Left renal cortex interstitium (tissue), 4 donors: ENCODE data around the gene USP31. TPM values are rescaled to one million over a fixed set of nuclear protein-coding genes. Genes with fewer than 3 reads are reported as not detected.

Experiments used
- DNase-seq, 4 donors: peaks; one replicate each; pipeline ENCODE4 v3.0.0-alpha.2; 2013; ENCODE audit warnings: low read depth in 4 of 4, low spot score in 2 of 4, missing footprints in 1 of 4
- polyA plus RNA-seq, 4 donors: library from polyadenylated mRNA; unstranded; fragments of 120-200 nt; gene quantifications; one replicate each; pipeline ENCODE4 v1.2.1, GENCODE V29; 2013; ENCODE audit not compliant: insufficient read length in 4 of 4

Gene USP31
- 1 to 10 TPM; 5.5 to 8.4 (median 6.7) TPM for polyA plus RNA-seq

DNA sequence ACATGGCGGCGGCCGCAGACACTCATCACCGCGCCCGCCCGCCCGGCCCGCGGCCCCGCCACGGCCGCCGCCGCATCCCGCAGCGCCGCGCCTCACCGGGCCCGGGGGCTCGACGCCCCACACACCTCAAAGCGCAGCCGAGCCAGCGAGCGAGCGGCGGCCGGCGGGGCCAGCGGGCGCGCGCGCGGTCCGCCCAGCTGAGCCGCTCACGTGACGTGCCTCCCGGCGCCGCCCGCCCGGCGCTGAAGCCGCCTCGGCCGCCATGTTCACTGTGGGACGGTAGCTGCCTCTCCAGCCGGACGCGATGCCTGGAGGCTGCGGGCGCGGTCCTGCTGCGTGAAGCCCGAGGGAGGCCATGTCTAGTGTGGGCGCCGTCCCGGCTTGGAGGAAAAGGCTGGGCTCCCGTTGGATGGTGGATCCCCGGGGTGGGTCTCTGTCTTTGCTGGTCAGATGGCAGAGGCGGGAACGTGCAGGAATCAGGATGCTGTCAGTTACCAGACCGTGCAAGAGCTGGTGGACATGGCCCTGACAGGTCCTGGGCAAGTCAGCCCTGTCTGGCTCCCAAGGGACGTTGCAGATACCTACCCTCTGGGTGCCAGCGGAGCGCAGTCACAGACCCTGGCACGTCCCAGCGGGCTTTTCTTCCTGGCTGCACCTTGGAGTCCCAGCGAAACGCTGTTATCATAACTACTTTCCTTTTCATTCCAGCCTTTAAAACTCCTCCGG, at the start of gene USP31:
Gene USP31, minus strand, starts transcription at position 186 of the 726 bp plus-strand sequence. Its CDS starts 182 bp downstream, at position 4.
- peak in 3 of 4 donors; percentile 78 to 91 (median 82) for DNase-seq

DNA sequence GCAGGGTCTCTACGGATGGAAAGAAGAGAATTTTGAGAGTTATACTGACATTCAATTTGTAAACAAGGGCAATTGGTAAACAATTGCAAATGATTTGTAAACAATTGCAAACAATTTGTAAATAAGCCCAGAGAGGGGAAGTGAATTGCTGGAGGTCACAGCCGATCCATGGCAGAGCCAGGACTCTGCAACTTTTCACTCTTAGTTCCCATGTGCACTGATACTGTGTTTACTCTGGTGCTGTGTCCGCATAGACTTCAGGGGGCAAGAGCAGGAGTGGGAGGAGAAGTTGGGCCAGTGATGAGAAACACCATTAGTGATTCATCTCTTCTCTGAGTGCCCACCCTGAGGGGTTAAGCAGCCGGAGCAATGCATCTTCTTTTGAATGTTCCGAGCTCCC, 47.3 kb upstream of the USP31 start:
- DNase-seq: no peak

GRCh38 chr16:23195366-23195978, 46.2 kb upstream of the USP31 start:
- DNase-seq: no peak

DNA sequence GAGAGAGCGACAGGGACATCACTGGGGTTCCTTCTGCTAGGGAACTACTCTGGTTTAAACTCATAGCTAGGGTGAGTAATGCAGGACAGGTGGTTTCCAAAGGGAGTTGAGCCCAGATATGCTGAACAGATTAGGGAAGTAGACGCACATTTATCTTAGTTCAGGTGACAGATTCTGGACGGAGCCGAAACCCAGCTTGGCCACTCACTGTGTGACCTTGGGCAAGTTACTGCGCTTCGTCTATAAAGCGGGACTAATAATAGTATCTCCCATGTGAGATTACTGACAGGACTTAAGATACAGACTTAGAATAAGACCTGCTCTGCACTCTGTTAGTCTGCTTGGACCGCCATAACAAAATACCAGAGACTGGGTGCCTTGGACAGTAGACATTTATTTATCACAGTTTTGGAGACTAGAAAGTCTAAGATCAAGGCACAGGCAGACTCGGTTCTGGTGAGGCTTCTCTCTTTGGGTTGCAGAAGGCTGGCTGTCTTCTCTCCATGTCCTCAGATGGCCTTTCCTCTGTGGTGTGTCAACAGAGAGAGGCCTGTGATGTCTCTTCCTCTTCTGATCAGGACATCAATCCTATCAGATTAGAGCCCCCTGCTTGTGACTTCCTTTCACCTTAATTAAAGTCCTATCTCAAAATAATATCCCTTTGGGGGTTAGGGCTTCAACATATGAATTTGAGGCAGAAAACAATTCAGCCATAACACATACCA, 45.4 kb upstream of the USP31 start:
- no peak for DNase-seq

DNA sequence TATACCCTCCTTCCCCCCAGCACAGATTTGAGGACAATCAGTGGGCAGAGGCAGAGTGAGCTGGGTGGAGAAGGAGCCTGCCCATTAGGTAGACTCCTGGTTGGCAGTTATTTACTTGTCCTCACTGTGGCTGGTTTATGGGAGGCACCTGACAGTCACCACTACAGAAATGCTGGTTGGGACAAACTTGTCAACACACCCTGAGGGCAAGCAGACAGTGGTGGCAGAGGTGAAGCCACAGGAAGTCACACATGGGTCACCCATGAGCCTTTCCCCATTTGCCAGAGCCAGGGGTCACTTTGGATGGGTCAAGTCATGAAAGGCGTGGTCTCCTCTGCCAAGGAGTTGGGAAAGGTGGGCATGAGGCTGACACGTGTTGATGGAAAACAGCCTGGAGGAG, 39.7 kb upstream of the USP31 start:
- DNase-seq: no peak

- no peak for DNase-seq
These were observed 38.1 kb upstream of the USP31 start for GRCh38 chr16:23187341-23187740.

GRCh38 chr16:23186171-23186570, 36.9 kb upstream of the USP31 start:
- no peak for DNase-seq

- no peak for DNase-seq
These were observed 36.4 kb upstream of the USP31 start for GRCh38 chr16:23185656-23186055.

DNA sequence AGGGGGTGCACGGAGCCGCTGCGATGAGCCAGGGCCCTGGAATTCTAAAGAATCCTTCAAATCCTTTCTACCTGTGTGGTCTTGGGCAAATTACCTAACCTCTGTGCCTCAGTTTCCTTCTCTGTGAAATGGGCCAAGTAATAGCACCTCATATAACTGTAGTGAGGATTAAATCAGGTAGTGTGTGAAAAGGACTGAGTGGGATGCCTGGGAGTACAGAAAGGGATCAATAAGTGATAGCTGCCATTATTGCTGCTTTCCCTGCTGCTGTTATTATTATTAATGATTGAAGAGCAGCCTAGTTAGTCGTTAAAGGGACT, 34.3 kb upstream of the USP31 start:
- no peak for DNase-seq

DNA sequence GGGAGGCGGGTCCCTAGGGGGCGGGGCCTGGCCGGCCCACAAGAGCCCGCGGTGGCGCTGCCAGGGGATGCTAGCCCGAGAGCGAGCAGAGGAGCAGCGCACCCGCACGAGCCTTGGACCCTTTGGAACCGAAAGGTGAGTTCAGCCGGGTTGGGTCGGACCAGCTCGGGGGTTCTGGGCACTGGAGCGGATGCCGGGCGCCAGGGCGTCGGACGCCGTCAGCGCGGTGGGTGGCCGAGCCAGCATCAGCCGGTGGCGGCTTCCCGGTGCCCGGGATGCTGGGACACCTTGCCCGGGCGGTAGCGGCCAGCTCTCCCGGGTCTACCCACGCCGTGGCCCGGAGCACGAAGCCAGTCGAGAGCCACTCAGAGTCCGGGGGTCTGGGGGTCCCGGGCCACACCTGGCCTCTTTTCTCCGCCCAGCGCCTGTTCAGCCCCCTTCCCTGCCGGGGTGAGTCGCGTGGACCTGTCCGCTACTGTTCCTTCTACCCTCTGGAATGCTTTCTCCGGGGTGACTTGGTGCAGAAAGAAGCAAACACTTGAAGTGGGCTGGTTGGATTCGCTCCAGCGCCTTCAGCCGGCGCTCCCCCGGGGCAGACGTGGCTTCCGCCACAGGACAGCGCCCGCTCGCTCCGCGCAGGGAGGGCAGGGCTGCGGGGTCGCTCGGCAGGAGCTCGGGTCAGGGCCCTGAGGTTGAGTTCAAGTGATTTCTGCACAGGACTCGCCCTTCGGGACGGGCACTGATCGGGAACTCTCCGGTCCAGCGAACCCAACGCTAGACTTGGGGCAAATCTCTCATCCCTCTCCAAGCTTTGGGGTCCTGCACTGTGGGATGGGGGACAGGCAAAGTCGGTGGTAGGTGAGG, 33.7 kb upstream of the USP31 start, which contains the start of gene SCNN1G:
Gene SCNN1G, plus strand, starts transcription at position 67 of the 864 bp plus-strand sequence. CDS start 3,527 bp downstream, outside the sequence.
- DNase-seq: no peak

DNA sequence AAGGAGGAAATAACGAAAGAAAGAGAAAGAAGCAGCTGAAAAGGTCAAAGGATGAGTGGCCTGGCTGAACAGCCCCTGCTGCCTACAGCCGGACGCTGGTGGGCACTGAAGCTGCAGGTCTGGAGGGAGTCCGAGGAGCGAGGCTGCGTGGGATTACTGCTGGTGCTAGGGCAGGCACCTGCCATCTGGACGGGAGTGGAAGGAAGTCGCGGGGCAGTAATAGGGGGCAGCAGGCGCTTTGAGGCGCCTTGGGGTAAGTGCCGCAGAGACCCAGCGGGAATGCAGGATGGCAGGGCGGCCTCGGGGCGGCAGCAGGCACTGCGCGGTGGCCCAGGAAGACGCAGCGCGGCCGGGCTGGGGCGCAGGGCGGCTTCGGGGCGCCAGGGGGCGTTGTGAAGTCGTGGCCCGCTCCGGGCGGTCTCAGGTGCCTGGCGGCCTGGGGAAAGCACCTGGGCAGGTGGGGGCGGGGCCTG, 33.0 kb upstream of the USP31 start:
- peak in 1 of 4 donors; percentile 59 for DNase-seq

DNA sequence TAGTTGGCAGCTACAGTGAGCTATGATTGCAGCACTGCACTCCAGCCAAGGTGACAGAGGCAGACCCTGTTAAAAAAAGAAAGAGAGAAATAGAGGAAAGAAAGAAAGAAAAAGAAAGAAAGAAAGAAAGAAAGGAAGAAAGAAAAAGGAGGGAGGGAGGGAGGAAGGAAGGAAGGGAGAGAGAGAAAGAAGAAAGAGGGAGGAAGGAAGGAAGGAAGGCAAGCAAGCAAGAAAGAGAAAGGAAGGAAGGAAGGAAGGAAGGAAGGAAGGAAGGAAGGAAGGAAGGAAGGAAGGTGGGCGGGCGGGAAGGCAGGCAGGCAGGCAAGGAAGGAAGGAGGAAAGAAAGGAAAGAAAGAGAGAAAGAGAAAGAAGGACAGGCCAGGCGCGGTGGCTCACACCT, 32.3 kb upstream of the USP31 start:
- no peak for DNase-seq

DNA sequence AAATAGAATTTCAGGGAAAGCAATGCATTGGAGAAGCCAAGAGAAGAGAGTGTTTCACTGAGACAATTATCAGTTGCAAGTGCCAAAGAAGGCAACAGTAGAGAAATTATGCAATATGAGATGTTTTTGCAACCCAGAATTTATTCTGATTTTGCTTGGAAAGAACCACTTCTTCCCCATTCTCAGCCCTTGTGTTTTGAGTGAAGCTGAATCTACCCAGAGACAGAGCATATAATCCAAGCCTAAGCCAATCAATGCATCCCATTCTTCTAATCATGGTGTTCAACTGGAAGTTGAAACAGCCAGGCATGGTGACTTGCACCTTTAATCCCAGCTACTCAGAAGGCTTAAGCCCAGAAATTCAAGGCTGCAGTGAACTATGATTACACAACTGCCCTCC, 26.4 kb upstream of the USP31 start:
- no peak for DNase-seq

DNA sequence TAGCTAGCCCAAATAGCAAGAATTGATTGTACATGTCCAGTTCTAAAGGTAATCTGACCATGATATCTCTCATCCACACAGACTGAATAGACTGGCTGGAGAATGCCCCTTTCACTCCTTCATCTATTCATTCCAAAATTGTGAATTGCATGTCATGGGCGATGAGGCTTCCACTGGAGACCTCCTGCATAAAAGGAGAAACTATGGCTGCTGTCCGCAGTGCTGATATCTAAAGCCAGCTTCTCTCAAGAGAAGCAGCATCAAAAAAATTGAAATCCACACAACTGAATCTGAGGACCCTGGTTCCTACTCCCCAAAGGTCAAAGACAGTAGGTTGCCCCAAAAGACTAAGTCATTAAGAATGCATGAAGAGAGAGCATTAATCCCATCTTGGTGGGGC, 25.4 kb upstream of the USP31 start:
- DNase-seq: no peak

- no peak for DNase-seq
These were observed 23.7 kb upstream of the USP31 start for GRCh38 chr16:23172994-23173393.

GRCh38 chr16:23172583-23172982, 23.3 kb upstream of the USP31 start:
- no peak for DNase-seq

DNA sequence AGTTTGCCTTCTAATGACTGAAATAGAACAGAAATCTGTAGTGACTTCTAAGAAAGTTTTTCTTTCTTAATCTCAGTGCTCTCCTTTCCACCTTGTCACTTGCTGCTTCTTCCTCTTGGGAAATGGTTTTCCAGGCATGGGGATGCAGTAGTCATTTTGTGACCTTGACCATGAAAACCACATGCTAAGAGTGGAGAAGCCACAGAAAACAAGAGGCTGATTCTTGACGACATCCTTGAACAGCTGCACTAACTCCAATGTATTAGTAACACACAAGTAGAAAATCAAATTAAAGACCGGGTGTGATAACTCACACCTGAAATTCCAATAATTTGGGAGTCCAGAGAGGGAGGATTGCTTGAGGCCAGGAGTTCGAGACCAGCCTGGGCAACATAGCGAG, 15.5 kb upstream of the USP31 start:
- DNase-seq: no peak

DNA sequence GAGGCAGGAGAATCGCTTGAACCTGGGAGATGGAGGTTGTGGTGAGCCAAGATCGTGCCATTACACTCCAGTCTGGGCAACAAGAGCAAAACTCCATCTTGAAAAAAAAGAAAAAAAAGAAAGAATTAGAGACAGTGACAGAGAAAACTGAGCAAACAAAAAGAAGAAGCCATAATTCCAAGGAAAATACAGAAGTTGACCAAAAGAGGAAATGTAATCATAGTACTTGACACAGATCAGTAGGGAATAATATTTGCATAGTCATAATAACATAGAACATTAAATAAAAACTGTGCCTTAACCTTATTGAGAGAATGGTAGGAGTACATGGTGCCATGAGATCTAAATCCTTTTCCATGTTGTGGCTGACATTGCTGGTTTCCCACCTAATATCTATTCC, 14.7 kb upstream of the USP31 start:
- DNase-seq: no peak

GRCh38 chr16:23160574-23160973, 11.3 kb upstream of the USP31 start:
- DNase-seq: no peak

- no peak for DNase-seq
These were observed 10.8 kb upstream of the USP31 start for GRCh38 chr16:23160082-23160481.

DNA sequence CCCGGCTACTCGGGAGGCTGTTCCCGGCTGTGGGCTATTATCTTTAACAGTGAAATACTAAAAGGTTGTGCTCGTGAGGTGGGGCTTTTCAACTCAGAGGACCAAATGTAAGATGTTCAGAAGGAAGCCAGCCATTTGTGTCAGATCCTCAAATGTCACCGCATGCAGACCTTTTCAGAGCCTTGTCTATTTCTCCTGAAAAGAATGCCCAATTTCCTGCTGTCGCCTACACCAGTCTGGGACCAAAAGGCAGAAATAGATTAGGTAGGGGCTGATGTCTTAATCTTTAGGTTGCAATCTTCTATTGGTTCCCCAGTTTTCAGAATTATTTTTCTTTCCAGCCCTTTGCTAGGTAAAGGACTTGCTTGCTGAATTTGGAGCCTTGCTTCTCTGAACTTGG, 8.9 kb upstream of the USP31 start:
- no peak for DNase-seq
